HEK293 (cell line): ENCODE results near the gene DNER.

ENCODE experiments used
- CTCF ChIA-PET: fragments of 350-600 bp; formaldehyde crosslinking; extraction: SDS; loops from one replicate; lab custom pipeline; 2021; ENCODE audit warnings: antibody characterized with exemption; lab: Yijun Ruan, JAX
- POLR2A ChIA-PET: fragments of 300-600 bp; formaldehyde crosslinking; extraction: SDS; loops from one replicate; lab custom pipeline; 2020; ENCODE audit warnings: antibody characterized with exemption, inconsistent platforms; lab: Yijun Ruan, JAX
- H3K27ac ChIP-seq: fragments of 200-500 bp; sonication (Bioruptor generic); 2 replicates; pipeline ENCODE4 v1.5.1; 2014; ENCODE audit warnings: low read depth, low read length, control low read depth, inconsistent platforms; ENCODE audit errors: extremely low read depth
- H3K36me3 ChIP-seq, 2 experiments: fragments of 200-500 bp in 1 of 2; sonication (Bioruptor generic) in 1 of 2; 1 replicate in 1 of 2; 2 replicates in 1 of 2; pipeline ENCODE4 v1.5.1; 2014 to 2017; ENCODE audit warnings: inconsistent platforms in 2 of 2, low read length in 2 of 2; ENCODE audit not compliant: control insufficient read depth in 2 of 2, insufficient read depth in 1 of 2
- H3K4me1 ChIP-seq: fragments of 200-500 bp; sonication (Bioruptor generic); 2 replicates; pipeline ENCODE4 v1.5.1; 2014; ENCODE audit warnings: mild to moderate bottlenecking, low read length, inconsistent platforms; ENCODE audit not compliant: control insufficient read depth, insufficient read depth
- H3K4me3 ChIP-seq: 2 replicates; pipeline ENCODE4 v1.5.1; 2011; ENCODE audit warnings: low read depth, mild to moderate bottlenecking, control low read depth, low read length, moderate library complexity
- H3K9me3 ChIP-seq: fragments of 200-500 bp; sonication (Bioruptor generic); 2 replicates; pipeline ENCODE4 v1.5.1; 2014; ENCODE audit warnings: low read depth, low read length, inconsistent platforms; ENCODE audit not compliant: control insufficient read depth, insufficient read depth
- AEBP2 ChIP-seq: fragments of 450-650 bp; formaldehyde crosslinking; IDR thresholded peaks from 2 replicates; pipeline ENCODE4 v1.5.1; 2016; ENCODE audit warnings: missing biosample characterization, missing genetic modification characterization, borderline replicate concordance
- BCL11B ChIP-seq: fragments of 450-650 bp; formaldehyde crosslinking; IDR thresholded peaks from 2 replicates; pipeline ENCODE4 v1.5.1; 2016; ENCODE audit warnings: low read depth, missing biosample characterization, missing genetic modification characterization
- GLIS2 ChIP-seq: fragments of 450-650 bp; formaldehyde crosslinking; IDR thresholded peaks from 2 replicates; pipeline ENCODE4 v1.5.1; 2016; ENCODE audit warnings: missing biosample characterization, missing genetic modification characterization
- ZBTB20 ChIP-seq: fragments of 450-650 bp; formaldehyde crosslinking; IDR thresholded peaks from 2 replicates; pipeline ENCODE4 v1.5.1; 2016; ENCODE audit warnings: missing biosample characterization, missing genetic modification characterization
- ZNF174 ChIP-seq: fragments of 450-650 bp; formaldehyde crosslinking; IDR thresholded peaks from 2 replicates; pipeline ENCODE4 v1.5.0; 2017; ENCODE audit warnings: missing biosample characterization, mild to moderate bottlenecking, missing genetic modification characterization
- ZNF214 ChIP-seq: fragments of 450-650 bp; formaldehyde crosslinking; IDR thresholded peaks from 2 replicates; pipeline ENCODE4 v1.5.1; 2017; ENCODE audit warnings: missing biosample characterization, mild to moderate bottlenecking, missing genetic modification characterization, borderline replicate concordance
- ZNF223 ChIP-seq: fragments of 450-650 bp; formaldehyde crosslinking; IDR thresholded peaks from 2 replicates; pipeline ENCODE4 v1.5.1; 2016; ENCODE audit warnings: missing biosample characterization, missing genetic modification characterization
- ZNF266 ChIP-seq: fragments of 450-650 bp; formaldehyde crosslinking; IDR thresholded peaks from 2 replicates; pipeline ENCODE4 v1.5.1; 2016; ENCODE audit warnings: missing biosample characterization, missing genetic modification characterization, low read depth
- ZNF341 ChIP-seq: fragments of 450-650 bp; formaldehyde crosslinking; IDR thresholded peaks from 2 replicates; pipeline ENCODE4; 2016; ENCODE audit warnings: low read depth, missing biosample characterization, missing genetic modification characterization
- ZNF398 ChIP-seq: fragments of 450-650 bp; formaldehyde crosslinking; IDR thresholded peaks from 2 replicates; pipeline ENCODE4 v1.5.1; 2017; ENCODE audit warnings: missing biosample characterization, missing genetic modification characterization
- ZNF626 ChIP-seq: fragments of 450-650 bp; sonication (Bioruptor Pico); formaldehyde crosslinking; IDR thresholded peaks from 2 replicates; pipeline ENCODE4 v1.5.1; 2018; ENCODE audit warnings: missing biosample characterization, missing genetic modification characterization, inconsistent platforms
- ZNF777 ChIP-seq: fragments of 450-650 bp; formaldehyde crosslinking; IDR thresholded peaks from 2 replicates; pipeline ENCODE4 v1.5.1; 2017; ENCODE audit warnings: missing biosample characterization, missing genetic modification characterization, borderline replicate concordance
- ZNF792 ChIP-seq: fragments of 450-650 bp; formaldehyde crosslinking; IDR thresholded peaks from 2 replicates; pipeline ENCODE4 v1.5.1; 2016; ENCODE audit warnings: missing biosample characterization, missing genetic modification characterization
- TF ChIP-seq, protein P1 (sequence below): fragments of 450-650 bp; IDR thresholded peaks from 2 replicates; pipeline ENCODE4 v1.5.1; 2018; ENCODE audit warnings: missing biosample characterization, missing genetic modification characterization
- TF ChIP-seq, protein P2 (sequence below): fragments of 450-650 bp; formaldehyde crosslinking; IDR thresholded peaks from 2 replicates; pipeline ENCODE4 v1.5.1; 2017; ENCODE audit warnings: missing biosample characterization, missing genetic modification characterization
- TF ChIP-seq, protein P3 (sequence below): fragments of 450-650 bp; formaldehyde crosslinking; IDR thresholded peaks from 2 replicates; pipeline ENCODE4 v1.5.1; 2016; ENCODE audit warnings: missing biosample characterization, missing genetic modification characterization
- TF ChIP-seq, protein P4 (sequence below): fragments of 450-650 bp; formaldehyde crosslinking; optimal IDR thresholded peaks from 2 replicates; pipeline ENCODE3; 2016; ENCODE audit warnings: missing biosample characterization, mild to moderate bottlenecking, missing genetic modification characterization
- TF ChIP-seq, protein P5 (sequence below): fragments of 450-650 bp; formaldehyde crosslinking; IDR thresholded peaks from 2 replicates; pipeline ENCODE4 v1.5.1; 2016; ENCODE audit warnings: missing biosample characterization, missing genetic modification characterization

The DNER gene

DNA sequence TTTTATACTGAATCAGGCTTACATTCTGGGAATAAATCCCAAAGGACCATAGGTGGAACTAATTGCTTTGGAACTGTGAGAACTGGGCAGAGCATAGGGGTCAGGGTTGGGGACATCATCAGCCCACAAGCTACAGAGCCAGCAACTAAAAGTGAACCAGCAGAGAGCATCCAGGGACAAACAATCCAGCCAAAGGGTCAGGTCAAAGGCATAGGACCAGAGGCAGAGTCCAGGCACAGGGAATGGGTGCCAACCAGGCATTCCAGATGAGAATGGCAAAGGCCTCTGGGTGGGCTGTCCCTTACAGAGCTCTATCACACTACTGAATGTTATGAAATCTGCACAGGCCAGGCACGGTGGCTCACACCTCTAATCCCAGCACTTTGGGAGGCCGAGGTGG, 12.3 kb upstream of the DNER start:
- POLR2A ChIA-PET, result no interaction called here

DNA sequence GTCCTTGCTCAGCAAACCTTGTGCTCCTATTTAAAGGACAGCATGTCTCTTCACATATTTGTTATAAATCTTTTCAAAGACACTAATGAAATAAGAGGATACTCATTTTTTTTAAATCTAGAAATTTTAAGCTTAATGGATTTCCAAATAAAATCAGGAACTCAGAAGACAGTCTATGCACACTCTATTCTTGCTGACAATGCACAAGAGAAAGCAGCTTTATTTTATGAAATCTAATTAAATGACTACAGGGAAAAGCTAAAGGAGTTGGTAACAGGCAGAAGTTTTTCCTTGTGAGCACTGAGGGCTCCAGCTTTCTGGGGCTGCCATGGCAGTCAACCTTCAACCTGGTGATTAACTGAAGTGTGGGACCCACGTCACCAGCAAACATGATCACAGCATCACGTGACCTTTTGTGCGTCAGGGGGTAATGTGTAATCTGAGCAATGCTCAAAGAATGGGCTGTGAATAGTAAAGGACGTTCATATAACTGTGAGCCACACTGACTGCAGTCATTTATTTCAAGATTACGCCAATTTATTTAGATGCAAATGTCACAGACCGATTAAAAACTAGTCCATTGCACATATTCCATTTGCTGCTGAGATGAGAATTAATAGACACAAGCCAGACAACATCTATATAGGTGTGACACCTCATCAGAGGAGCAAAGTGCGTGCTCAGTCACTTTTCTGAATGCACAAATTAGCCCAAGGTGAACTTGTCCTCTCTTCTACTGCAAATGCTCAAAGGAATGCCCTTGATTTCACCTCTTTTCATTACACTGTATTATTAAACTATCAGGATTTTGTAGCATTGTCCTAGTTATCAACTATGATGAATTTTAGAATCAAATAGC, 11.6 kb upstream of the DNER start:
- Histone ChIP-seq H3K4me3 (no peak overlapping the region), H3K9me3 (no peaks in the 10 kb centered on the region), H3K4me1 (no peaks in the 10 kb centered on the region; the same call in 1 of the 2 replicates), H3K27ac (no peak overlapping the region), H3K36me3 (no peaks in the 10 kb centered on the region)
- ChIA-PET POLR2A (no interaction called here), CTCF (interaction anchor here (0.6 to 1.0 kb wide), 4 partner anchors 9 to 295 kb away, joined by 3 read pairs; no protein-coding TSS in a partner anchor)
- no peak for TF ChIP-seq AEBP2 (tag by site-specific recombination)
- TF ChIP-seq ZNF266, result no peak
- TF ChIP-seq, protein P1, sequence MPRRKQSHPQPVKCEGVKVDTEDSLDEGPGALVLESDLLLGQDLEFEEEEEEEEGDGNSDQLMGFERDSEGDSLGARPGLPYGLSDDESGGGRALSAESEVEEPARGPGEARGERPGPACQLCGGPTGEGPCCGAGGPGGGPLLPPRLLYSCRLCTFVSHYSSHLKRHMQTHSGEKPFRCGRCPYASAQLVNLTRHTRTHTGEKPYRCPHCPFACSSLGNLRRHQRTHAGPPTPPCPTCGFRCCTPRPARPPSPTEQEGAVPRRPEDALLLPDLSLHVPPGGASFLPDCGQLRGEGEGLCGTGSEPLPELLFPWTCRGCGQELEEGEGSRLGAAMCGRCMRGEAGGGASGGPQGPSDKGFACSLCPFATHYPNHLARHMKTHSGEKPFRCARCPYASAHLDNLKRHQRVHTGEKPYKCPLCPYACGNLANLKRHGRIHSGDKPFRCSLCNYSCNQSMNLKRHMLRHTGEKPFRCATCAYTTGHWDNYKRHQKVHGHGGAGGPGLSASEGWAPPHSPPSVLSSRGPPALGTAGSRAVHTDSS (tag by site-specific recombination), result no peak
- TF ChIP-seq ZNF174, result no peak
- TF ChIP-seq, protein P2, sequence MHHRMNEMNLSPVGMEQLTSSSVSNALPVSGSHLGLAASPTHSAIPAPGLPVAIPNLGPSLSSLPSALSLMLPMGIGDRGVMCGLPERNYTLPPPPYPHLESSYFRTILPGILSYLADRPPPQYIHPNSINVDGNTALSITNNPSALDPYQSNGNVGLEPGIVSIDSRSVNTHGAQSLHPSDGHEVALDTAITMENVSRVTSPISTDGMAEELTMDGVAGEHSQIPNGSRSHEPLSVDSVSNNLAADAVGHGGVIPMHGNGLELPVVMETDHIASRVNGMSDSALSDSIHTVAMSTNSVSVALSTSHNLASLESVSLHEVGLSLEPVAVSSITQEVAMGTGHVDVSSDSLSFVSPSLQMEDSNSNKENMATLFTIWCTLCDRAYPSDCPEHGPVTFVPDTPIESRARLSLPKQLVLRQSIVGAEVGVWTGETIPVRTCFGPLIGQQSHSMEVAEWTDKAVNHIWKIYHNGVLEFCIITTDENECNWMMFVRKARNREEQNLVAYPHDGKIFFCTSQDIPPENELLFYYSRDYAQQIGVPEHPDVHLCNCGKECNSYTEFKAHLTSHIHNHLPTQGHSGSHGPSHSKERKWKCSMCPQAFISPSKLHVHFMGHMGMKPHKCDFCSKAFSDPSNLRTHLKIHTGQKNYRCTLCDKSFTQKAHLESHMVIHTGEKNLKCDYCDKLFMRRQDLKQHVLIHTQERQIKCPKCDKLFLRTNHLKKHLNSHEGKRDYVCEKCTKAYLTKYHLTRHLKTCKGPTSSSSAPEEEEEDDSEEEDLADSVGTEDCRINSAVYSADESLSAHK, result no peak
- no peak for TF ChIP-seq ZNF398 (tag by site-specific recombination)
- TF ChIP-seq ZNF626 (tag by site-specific recombination), result no peak
- no peak for TF ChIP-seq ZNF214 (tag by site-specific recombination)

More for the DNA sequence above, 12.3 kb upstream of the DNER start:
- TF ChIP-seq, protein P3, sequence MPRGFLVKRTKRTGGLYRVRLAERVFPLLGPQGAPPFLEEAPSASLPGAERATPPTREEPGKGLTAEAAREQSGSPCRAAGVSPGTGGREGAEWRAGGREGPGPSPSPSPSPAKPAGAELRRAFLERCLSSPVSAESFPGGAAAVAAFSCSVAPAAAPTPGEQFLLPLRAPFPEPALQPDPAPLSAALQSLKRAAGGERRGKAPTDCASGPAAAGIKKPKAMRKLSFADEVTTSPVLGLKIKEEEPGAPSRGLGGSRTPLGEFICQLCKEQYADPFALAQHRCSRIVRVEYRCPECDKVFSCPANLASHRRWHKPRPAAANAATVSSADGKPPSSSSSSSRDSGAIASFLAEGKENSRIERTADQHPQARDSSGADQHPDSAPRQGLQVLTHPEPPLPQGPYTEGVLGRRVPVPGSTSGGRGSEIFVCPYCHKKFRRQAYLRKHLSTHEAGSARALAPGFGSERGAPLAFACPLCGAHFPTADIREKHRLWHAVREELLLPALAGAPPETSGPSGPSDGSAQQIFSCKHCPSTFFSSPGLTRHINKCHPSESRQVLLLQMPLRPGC, result no peak
- no peak for TF ChIP-seq ZNF341 (tag by site-specific recombination)
- TF ChIP-seq ZNF777 (tag by site-specific recombination), result no peak
- TF ChIP-seq, protein P4, sequence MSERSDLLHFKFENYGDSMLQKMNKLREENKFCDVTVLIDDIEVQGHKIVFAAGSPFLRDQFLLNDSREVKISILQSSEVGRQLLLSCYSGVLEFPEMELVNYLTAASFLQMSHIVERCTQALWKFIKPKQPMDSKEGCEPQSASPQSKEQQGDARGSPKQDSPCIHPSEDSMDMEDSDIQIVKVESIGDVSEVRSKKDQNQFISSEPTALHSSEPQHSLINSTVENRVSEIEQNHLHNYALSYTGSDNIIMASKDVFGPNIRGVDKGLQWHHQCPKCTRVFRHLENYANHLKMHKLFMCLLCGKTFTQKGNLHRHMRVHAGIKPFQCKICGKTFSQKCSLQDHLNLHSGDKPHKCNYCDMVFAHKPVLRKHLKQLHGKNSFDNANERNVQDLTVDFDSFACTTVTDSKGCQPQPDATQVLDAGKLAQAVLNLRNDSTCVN (tag by site-specific recombination), result no peak
- TF ChIP-seq, protein P5, sequence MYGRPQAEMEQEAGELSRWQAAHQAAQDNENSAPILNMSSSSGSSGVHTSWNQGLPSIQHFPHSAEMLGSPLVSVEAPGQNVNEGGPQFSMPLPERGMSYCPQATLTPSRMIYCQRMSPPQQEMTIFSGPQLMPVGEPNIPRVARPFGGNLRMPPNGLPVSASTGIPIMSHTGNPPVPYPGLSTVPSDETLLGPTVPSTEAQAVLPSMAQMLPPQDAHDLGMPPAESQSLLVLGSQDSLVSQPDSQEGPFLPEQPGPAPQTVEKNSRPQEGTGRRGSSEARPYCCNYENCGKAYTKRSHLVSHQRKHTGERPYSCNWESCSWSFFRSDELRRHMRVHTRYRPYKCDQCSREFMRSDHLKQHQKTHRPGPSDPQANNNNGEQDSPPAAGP (tag by site-specific recombination), result no peak
- TF ChIP-seq ZNF792 (tag by site-specific recombination), result no peak
- TF ChIP-seq BCL11B (tag by site-specific recombination), result no peak
- TF ChIP-seq ZNF398 (tag by site-specific recombination), result no peak
- TF ChIP-seq ZNF223 (tag by site-specific recombination), result no peak
- TF ChIP-seq GLIS2 (tag by site-specific recombination), result no peak
- no peak for TF ChIP-seq ZBTB20
- no peaks in the 10 kb centered on the region for H3K9me3 ChIP-seq
- no peaks in the 10 kb centered on the region; the same call in 1 of the 2 replicates for H3K4me1 ChIP-seq
- H3K36me3 ChIP-seq, result no peaks in the 10 kb centered on the region
- no peak overlapping the region for H3K27ac ChIP-seq
- no peak overlapping the region for H3K4me3 ChIP-seq
- CTCF ChIA-PET, result no interaction called here
